Tibial artery (tissue), 4 donors: ENCODE measurements around the gene PYGO2.

ENCODE experiments used
- DNase-seq, 2 donors: peaks; one replicate each; pipeline ENCODE4 v3.0.0-alpha.2; 2019
- H3K27ac ChIP-seq, 2 donors: fragments of 200-600 bp; sonication (generic) in 1 of 2; 1 replicate in 1 of 2; 2 replicates in 1 of 2; pipeline ENCODE4 v1.5.1; 2018 to 2019; ENCODE audit warnings: mild to moderate bottlenecking in 1 of 2
- H3K27me3 ChIP-seq, 2 donors: fragments of 200-600 bp; sonication (generic) in 1 of 2; one replicate each; pipeline versions ENCODE4 v1.5.1 to v1.6.0; 2016 to 2019
- H3K36me3 ChIP-seq, 3 donors: fragments of 200-600 bp; sonication (generic) in 2 of 3; one replicate each; pipeline ENCODE4 v1.5.1; 2016 to 2019; ENCODE audit warnings: mild to moderate bottlenecking in 2 of 3
- H3K4me1 ChIP-seq, 4 donors: fragments of 200-600 bp; sonication (generic) in 2 of 4; 1 replicate in 3 of 4; 2 replicates in 1 of 4; pipeline ENCODE4 v1.5.1; 2016 to 2019
- H3K4me3 ChIP-seq, 2 donors: fragments of 200-600 bp; sonication (generic) in 1 of 2; 1 replicate in 1 of 2; 2 replicates in 1 of 2; pipeline ENCODE4 v1.5.1; 2018 to 2019; ENCODE audit warnings: mild to moderate bottlenecking in 2 of 2
- H3K9me3 ChIP-seq, 3 donors: fragments of 200-600 bp; sonication (generic) in 1 of 3; one replicate each; pipeline ENCODE4 v1.5.1; 2016 to 2019
- CTCF ChIP-seq, 2 experiments: fragments of 200-600 bp in 1 of 2; fragments of 450-650 bp in 1 of 2; IDR thresholded peaks; one replicate each; pipeline ENCODE4 v1.5.1; 2017 to 2019; ENCODE audit warnings: antibody characterized with exemption in 2 of 2, mild to moderate bottlenecking in 1 of 2, moderate library complexity in 1 of 2
- intact Hi-C: fragments of 100-400 bp; cut with DNase I; formaldehyde crosslinking; loops from one replicate; pipeline ENCODE4 v1.15.0; 2023; ENCODE audit warnings: low total_unique reads

The PYGO2 gene

GRCh38 chr1:154966111-154966510 is 4.5 kb upstream of the PYGO2 start:
- Histone ChIP-seq H3K27me3 (no peaks in the 10 kb centered on the region), H3K27ac (no peak overlapping the region), H3K4me3 (no peak overlapping the region), H3K9me3 (no peaks in the 10 kb centered on the region), H3K36me3 (peaks cover 36 to 69% (median 54%) of the 10 kb centered on the region in 3 donors), H3K4me1 (peaks cover 0 to 47% (median 39%) of the 10 kb centered on the region in 4 donors)
- intact Hi-C loops: no loop called here
- no peak for TF ChIP-seq CTCF (IDR thresholded peaks at IDR 0.05)
- no peak for DNase-seq

GRCh38 chr1:154964359-154964758 is 2.8 kb upstream of the PYGO2 start:
- Histone ChIP-seq H3K36me3 (peaks cover 36 to 69% (median 57%) of the 10 kb centered on the region in 3 donors), H3K4me3 (no peak overlapping the region), H3K27me3 (no peaks in the 10 kb centered on the region), H3K4me1 (peaks cover 0 to 40% (median 32%) of the 10 kb centered on the region in 4 donors), H3K27ac (no peak overlapping the region), H3K9me3 (no peaks in the 10 kb centered on the region)
- intact Hi-C loops: loop anchor here (5.0 kb wide), 3 partner anchors 33 to 98 kb away; partner anchors contain the start of gene EFNA4
- DNase-seq: no peak
- TF ChIP-seq CTCF (IDR thresholded peaks at IDR 0.05): no peak

GRCh38 chr1:154963643-154964042 is 2.1 kb upstream of the PYGO2 start:
- intact Hi-C loops: loop anchor here (5.0 kb wide), 3 partner anchors 34 to 99 kb away; partner anchors contain the start of gene EFNA4
- H3K9me3 ChIP-seq: no peaks in the 10 kb centered on the region
- no peak overlapping the region for H3K27ac ChIP-seq
- H3K36me3 ChIP-seq: peaks cover 36 to 69% (median 64%) of the 10 kb centered on the region in 3 donors
- peaks cover 0 to 38% (median 25%) of the 10 kb centered on the region in 4 donors for H3K4me1 ChIP-seq
- no peak for DNase-seq
- TF ChIP-seq CTCF (IDR thresholded peaks at IDR 0.05): no peak
- H3K27me3 ChIP-seq: no peaks in the 10 kb centered on the region
- H3K4me3 ChIP-seq: no peak overlapping the region

- H3K27ac ChIP-seq: peak overlapping the region; percentile 95 to 98
- H3K9me3 ChIP-seq: no peaks in the 10 kb centered on the region
- H3K27me3 ChIP-seq: no peaks in the 10 kb centered on the region
- no peak for TF ChIP-seq CTCF (IDR thresholded peaks at IDR 0.05)
- peaks cover 32 to 69% (median 63%) of the 10 kb centered on the region in 3 donors for H3K36me3 ChIP-seq
- intact Hi-C loops: loop anchor here (5.0 kb wide), 3 partner anchors 34 to 99 kb away; partner anchors contain the start of gene EFNA4
- H3K4me1 ChIP-seq: peaks cover 0 to 36% (median 22%) of the 10 kb centered on the region in 4 donors
- DNase-seq: no peak
- H3K4me3 ChIP-seq: peak overlapping the region; percentile 77 to 78
Measured at GRCh38 chr1:154962795-154963330, 1.3 kb upstream of the PYGO2 start.

- no peaks in the 10 kb centered on the region for H3K9me3 ChIP-seq
- no peaks in the 10 kb centered on the region for H3K27me3 ChIP-seq
- H3K4me3 ChIP-seq: peak overlapping the region; percentile 77 to 78
- peak overlapping the region; percentile 95 to 98 for H3K27ac ChIP-seq
- peaks cover 0 to 41% (median 24%) of the 10 kb centered on the region in 4 donors for H3K4me1 ChIP-seq
- TF ChIP-seq CTCF (IDR thresholded peaks at IDR 0.05): no peak
- DNase-seq: no peak
- intact Hi-C loops: loop anchor here (5.0 kb wide), 3 partner anchors 35 to 100 kb away; partner anchors contain the start of gene EFNA4
- H3K36me3 ChIP-seq: peaks cover 26 to 63% (median 57%) of the 10 kb centered on the region in 3 donors
Measured at GRCh38 chr1:154962156-154962749, 671 bp upstream of the PYGO2 start.
